Ishikawa (cell line): Measurements from ENCODE around the gene C1orf105.

ENCODE experiments used
- EGR1 ChIP-seq: IDR thresholded peaks from 2 replicates; pipeline ENCODE4 v1.6.1; 2012
- EP300 ChIP-seq: IDR thresholded peaks from 2 replicates; pipeline ENCODE4 v1.6.1; 2012; ENCODE audit warnings: borderline replicate concordance
- MAX ChIP-seq: IDR thresholded peaks from 2 replicates; pipeline ENCODE4 v1.6.1; 2012
- RAD21 ChIP-seq: IDR thresholded peaks from 2 replicates; pipeline ENCODE4 v1.6.1; 2012; ENCODE audit warnings: low read depth
- REST ChIP-seq: IDR thresholded peaks from 2 replicates; pipeline ENCODE4 v1.6.1; 2012; ENCODE audit warnings: low read depth, mild to moderate bottlenecking
- TAF1 ChIP-seq: IDR thresholded peaks from 2 replicates; pipeline ENCODE4 v1.6.1; 2012; ENCODE audit warnings: low read depth, mild to moderate bottlenecking
- YY1 ChIP-seq: IDR thresholded peaks from 2 replicates; pipeline ENCODE4 v1.6.1; 2012; ENCODE audit warnings: low read depth

GRCh38 chr1:172375211-172375631 is 45.3 kb upstream of the C1orf105 start:
- TF ChIP-seq EP300 (no peak), REST (no peak), YY1 (no peak), RAD21 (no peak), EGR1 (no peak), TAF1 (no peak), MAX (no peak)
